GM19240 (cell line): ENCODE data around the gene UPF3A.
"Not testable (repeated sequence)": the region's sequence is repeated elsewhere in the genome, so short reads cannot be mapped to it uniquely, and the experiment has no call there.

Experiments
- DNase-seq: peaks from one replicate; pipeline ENCODE4 v3.0.0; 2011; ENCODE audit warnings: low spot score; ENCODE audit not compliant: insufficient read length

UPF3A gene

DNA sequence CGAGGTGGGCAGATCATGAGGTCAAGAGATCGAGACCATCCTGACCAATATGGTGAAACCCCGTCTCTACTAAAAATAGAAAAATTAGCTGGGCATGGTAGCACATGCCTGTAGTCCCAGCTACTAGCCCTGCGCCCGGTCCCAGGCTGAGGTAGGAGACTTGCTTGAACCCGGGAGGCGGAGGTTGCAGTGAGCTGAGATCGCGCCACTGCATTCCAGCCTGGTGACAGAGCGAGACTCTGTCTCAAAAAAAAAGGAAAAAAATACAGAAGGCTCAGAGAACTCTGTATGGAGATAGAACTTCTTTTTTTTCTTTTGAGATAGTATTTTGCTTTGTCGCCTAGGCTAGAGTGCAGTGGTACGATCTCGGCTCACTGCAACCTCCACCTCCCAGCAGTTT lies 17.1 kb upstream of the UPF3A start:
- DNase-seq: not testable (repeated sequence)

DNA sequence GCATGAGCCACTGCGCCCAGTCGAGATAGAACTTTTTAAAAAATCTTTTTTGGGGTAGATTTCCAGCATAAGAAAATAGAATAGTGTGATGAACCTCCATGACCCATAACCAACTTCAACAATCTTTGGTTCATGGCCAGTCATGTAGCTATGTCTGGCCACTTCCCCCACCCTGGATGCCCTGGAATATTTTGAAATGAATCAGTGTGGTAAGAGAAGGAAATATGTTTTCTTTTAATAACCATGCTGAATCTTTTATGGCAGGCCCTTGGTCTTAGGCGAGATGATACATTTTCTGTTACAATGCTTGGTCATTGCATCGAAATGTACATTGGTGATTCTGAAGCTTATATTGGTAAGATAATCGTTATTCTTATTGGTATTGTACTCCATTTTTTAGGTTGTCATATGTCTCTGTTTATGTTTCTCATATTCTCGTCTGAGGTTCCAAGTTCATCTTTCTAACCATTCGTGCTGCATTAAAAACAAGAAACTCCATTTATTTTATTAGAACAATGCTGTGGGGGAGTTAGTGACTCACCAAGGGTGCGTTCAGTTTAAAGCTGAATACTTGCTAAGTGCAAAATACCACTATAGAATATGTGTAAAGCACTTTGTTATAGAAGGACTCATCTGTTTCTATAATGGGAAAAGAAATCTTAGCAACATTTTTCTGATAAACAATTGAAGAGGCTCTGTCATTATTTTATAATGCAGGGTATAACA lies 16.4 kb upstream of the UPF3A start:
- no peak for DNase-seq

DNA sequence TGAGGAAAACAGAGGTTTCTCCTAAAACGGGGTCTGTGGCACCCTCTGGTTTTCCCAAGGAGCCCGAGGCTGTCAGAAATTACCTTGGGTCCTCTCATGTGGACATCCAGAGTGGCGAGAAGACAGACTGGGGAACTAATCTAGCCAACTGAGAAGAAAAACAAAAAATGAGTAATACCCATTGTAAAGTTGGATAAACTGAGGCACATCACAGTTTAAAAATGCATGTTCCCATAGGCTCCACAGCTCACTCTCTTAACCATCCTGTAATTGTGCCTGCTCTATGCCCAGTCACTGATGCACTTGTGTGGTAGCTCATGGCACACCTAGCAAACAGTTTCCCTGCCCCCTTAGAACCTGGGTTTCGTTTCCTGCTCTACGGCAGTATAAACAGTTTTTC lies 15.2 kb upstream of the UPF3A start:
- no peak for DNase-seq

DNA sequence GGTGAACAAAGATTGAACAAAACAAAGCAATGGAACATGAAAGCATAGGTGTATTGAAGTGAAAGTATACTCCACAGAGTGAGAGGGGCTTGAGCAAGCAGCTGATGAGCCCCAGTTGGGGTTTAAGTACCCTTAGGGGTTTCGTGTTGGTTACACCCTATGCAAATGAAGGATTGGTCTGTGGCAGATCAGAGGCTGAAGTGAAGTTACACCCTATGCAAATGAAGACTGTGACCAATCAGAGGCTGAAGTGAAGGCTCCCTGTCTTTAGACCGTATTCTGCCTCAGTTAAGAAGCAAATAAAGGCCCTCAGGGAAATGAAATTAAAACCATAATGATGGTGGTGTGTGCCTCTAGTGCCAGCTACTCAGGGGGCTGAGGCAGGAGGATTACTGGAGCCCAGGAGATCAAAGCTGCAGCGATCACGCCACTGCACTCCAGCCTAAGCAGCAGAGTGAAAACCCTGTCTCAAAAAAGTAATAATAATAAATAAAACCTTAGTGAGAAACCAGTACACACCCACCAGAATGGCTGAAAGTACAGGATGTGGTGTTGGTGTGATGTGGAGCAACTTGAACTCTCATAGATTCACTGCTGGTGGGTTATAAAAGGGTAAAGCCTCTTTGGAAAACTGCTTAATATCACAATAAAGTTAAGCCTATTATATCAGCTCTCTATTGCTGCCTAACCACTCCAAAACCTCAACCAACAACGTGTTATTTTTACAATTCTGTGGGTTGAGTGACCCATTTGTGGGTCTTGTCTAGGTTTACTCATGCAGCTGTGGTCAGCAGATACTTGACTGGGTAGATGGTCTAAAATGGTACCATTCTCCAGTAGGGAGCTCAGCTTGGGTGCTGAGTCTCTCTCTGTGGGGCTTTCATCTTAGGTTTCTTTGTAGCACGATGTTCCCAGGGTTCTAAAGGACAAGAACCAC lies 12.8 kb upstream of the UPF3A start:
- DNase-seq: no peak

DNA sequence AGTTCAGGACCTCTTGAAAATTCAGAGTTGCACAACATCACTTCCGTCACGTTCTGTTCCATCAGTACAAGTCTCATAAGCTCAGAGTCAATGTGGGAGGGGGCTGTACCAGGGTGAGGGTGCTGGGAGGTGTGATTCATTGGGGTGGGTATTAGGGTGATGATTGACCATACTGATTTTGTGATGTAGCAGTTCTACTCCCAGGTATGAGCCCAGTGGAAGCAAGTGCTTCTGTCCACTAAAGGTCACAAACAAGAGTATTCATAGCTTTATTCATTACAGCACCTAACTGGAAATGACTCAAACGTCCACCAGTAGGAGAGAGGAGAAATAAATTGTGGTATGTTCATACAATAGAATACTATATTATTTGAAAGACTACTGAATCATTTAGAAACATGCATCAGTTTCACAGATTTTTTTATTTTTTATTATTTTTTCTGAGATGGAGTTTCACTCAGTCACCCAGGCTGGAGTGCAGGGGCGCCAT lies 12.1 kb upstream of the UPF3A start:
- no peak for DNase-seq

DNA sequence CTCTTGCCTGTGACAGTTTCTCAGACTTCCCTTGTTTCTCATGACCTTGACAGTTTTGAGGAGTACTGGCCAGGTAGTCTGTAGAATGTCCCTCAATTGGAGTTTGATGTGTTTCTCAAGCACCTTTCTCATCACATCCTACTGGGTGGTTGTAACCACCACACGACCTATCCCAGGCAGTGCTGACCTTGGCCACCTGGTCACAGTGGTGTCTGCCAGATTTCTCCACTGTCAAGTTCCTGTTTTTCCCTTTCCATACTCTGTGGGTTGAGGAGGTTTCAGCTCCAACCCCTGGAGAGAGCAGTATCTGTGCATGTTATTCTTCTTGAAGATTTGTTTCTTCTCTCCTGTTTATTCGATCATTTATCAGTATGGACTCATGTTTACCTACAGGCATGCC lies 8.4 kb upstream of the UPF3A start:
- no peak for DNase-seq

DNA sequence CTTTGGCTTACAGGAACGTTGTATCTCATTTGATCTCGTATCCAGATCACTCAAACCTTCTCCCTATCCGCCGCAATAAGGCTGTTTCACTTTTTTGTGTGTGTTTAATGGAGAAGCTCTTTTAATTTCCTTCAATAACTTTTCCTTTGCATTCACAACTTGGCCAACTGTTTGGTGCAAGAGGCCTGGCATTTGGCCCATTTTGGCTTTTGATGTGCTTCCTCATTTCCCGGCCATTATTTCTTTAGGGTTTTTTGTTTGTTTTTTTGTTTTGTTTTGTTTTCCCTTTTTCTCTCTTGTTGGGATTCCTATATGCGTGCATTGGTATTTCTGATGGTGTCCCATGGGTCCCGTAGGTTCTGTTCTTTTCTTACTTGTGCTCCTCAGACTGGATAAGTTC lies 6.1 kb upstream of the UPF3A start:
- DNase-seq: no peak

DNA sequence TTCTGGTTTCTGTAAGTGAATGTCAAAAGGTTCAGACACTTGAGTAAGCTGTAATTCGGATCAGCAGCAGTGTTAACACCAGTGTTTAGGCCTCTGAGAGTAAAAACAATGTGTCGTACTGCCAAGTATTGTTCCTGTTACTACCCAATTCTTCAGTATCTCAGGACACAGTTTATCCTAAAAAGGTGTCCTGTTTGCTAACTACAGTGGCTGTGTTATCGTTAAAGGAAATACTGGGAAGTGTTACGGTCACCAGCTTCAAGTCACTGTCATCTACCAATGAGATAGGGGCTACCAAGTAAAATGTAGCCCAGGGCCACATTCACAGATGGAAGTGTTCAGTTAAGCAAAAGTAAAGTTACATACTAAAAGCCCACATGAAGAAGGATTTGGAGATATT lies 2.3 kb upstream of the UPF3A start:
- no peak for DNase-seq

DNA sequence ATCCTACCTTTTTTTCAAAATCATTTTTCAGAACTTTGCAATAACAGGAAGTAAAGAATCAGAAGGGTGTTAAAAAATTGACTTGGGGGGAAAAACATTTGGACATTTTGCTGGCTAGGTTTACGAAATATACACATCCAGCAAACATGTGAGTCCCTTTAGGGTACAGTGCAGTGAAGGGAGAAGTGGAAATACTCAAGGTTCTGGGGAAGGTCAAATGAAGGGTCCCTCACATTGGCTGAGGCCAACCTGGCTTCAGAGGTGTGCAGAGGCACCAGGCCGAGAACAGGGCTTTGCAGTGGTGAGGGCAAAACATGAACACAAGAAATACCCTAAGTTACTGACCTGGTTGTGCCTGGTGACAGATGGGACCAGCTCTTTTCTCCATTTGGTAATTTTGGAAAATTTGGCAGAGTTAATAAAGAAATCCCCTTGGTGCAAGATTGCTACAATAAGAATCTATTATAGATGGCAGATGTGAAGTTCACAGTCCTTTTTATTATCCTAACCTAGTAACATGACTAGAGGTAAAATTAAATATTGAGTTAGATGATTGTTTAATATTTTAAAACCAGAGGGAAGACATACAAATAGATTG lies 1.5 kb upstream of the UPF3A start:
- no peak for DNase-seq

DNA sequence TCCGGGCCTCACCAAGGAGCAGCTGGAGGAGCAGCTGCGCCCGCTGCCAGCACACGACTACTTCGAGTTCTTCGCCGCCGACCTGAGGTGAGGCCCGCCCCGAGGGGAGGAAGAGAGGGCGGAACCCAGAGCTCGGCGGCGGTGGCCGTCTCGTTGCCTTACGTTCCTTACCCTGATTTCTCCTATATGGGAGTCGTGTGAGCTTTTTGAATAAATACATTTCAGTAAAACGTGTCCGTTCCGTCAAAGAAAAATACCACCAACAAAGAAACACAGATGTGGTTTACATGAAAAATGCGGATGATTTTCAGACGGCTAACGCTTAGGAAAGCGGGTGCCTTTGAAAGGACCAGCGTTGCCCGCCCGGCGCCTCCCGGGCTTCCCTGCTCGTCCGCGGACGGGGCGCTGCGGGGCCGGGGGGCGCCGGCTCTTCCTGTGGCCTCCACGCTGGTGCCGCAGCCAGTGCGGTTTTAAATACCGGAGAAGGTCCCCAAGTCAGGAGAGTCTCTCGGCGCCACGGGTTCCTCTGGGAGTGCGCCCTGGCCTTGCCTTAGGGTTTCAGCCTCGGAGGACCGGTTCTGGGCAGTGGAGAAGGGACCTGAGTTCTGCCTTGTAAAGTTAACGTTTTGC lies 755 bp downstream of the UPF3A start:
- DNase-seq: no peak

DNA sequence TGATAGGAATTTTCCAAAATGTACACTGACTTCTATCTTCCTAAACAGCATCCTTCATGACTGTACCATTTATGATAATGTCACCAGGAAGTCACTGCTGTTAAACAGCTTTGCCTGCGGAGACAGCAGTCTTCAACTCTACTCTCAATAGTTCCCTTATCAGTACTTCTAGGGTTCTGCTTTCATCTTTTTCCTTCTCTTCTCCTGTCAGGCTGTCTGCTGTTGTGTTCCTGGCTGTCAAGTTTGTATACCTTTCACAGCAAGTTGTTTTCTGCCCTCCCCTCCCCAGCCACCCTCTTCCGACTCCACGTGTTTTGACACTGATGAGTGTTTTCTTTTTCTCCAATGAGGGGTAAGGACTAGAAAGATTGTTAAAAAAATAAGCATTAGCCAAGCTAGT lies 2.2 kb downstream of the UPF3A start:
- no peak for DNase-seq

DNA sequence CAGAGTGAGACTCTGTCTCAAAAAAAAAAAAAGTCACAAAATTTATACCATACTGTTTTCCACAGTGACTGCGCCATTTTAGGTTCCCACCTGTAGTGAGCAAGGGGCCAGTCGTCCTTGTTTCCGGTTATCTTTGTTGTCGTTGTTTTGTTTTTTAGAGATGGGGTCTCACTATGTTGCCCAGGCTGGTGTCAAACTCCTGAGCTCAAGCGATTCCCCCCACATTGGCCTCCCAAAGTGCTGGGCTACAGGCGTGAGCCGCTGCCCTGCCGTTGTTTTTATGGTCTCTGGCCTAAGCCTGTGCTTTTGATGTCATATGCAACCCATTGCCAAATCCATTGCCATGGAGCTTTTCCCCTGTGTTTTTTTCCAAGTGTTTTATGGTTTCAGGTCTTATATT lies 3.3 kb downstream of the UPF3A start:
- DNase-seq: no peak

DNA sequence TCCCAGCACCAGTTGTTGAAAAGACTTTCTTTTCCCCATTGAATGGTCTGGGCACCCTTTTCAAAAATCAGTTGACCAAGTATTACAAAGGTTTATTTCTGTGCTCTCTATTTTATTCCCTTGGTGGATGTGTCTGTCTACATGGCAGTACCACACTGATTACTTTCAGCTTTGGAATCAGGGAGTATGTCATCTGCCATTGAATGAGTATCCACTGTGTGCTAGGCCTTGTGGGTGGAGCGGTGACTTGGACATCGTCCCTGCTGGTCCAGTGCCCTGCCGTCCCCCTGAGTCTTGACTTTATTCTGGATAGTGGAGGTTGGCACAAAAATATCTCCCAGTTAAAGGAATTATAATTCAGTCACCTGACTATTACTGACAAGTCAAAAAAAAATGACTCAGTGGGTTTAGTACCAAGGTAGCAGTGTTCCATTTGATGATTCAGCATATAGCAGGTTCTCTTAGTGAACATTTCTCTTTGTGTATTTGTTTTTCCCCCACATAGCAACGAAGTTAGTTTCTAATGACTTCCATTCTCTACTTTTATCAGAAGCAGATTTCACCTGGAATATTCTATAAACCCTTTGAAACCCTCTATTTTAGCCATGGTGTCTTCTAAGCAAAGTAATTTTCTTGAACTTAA lies 3.9 kb downstream of the UPF3A start:
- DNase-seq: no peak

DNA sequence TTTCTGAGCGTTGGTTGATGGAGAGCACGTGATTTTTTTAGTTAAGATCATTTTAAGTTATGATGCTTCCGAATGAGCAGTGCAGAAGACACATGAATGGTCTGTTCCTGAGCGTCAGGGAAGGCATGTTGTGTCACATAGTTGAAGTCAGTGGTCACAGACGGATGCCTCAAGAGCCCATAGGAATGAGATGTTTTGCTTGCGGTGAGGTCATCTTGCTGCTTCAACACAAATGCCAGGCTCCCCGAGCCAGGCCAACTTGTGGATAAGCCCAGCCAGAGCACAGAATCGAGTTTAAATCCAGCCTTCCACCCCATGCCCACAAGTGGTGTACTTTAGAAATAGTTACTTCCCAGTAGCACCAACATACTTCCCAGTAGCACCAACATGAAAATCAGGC lies 5.4 kb downstream of the UPF3A start:
- no peak for DNase-seq

DNA sequence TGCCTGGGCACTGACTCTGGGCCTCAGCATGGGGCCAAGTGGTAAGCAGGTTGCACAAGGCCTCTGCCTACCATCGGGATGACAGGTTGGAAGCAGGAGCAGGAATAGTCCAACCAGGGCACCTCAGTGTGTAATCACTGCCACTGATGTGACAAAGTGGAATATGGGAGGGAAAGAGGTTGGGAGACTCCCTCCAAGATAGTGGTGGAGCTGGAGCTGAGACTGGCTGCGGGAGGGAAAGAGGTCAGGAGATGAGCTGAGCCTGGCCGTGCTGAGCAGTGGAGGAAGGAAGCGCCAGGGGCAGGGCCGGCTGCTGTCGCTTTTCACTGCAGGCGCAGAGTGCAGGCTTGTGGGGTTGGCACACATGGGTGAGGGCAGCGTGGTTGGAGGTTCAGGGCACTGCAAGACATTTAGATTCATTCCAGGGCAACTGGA lies 6.8 kb downstream of the UPF3A start:
- DNase-seq: no peak

DNA sequence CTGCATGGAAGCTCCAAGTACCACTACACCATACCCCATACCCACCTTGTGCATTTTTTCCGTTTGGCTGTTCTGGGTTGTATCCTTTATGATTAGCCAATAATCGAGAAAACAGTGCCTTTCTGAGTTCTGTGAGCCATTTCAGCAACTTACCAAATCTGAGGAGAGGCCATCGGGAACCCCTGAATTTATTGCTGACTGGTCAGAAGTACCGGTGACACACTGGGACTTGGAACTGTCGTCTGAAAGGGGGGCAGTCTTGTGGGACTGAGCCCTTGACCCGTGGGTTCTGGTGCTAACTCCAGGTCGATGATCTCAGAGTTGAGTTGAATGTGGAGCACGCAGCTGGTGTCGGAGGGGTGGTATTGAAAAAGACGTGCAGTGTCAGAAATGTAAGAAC lies 15.0 kb downstream of the UPF3A start:
- DNase-seq: no peak

DNA sequence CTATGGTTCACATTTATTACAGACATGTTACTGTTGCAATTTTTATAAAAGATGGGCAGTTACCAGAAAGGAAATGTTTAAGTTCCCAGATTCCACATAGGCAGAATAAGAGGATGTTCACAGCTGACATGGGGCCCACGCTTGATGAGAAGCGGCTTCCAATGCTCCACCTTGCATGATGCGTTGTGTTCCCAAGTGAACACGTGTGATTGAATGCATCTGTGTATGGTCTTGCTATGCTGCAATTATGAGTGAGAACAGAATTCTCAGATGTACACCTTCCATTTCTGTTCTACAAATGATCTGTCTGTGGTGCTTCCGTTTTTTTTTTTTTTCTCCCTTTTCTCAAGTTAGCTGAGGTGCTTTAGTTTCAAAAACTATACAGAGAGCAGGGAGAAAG lies 15.5 kb downstream of the UPF3A start:
- DNase-seq: no peak

DNA sequence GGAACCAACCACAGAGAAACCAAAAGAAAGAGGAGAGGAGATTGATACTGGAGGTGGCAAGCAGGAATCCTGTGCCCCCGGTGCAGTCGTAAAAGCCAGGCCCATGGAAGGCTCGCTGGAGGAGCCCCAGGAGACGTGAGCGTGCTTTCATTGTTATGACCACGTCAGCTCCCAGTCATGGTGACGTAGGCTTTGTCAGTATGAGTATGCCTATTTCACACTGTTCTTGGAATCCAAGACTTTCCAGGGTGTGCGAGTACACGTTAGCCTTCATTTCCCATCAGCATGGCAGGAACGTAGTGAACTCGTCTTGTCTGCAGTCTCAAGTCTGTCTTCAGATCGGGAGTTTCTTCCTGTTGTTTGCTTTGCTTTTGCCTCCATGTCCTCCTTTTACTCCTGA lies 17.5 kb downstream of the UPF3A start:
- no peak for DNase-seq

DNA sequence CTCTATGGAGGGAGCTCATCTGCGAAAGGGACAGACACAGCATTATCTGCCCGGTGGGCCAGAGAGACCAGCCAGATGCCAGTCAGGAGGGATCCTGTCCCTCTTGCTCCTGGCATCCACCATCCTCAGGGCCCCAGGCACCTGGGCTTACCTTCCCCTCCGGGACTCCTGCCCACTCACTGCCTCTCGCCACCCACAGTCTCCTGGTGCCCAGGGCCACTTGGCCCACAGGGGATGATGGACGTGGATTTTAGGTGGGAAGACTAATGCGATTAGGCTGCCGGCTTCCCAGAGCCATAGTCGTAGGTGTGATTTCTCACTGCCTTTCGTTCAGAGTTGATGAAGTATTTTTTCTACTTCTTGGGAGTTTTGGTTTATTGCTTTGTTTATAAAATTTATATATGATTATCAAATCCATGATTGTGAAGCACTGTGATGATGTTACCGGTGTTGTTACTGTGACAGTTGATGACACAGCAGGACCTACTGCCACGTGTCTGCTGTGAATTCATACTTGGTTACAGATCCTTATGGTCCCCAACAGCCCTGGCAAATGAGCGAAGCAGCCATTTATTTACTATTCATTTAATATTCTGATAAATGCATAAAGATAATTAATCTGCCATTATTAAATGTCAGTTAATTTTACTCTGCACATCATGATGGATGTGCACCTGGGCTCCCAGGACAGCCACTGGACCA lies 18.4 kb downstream of the UPF3A start:
- DNase-seq: no peak

DNA sequence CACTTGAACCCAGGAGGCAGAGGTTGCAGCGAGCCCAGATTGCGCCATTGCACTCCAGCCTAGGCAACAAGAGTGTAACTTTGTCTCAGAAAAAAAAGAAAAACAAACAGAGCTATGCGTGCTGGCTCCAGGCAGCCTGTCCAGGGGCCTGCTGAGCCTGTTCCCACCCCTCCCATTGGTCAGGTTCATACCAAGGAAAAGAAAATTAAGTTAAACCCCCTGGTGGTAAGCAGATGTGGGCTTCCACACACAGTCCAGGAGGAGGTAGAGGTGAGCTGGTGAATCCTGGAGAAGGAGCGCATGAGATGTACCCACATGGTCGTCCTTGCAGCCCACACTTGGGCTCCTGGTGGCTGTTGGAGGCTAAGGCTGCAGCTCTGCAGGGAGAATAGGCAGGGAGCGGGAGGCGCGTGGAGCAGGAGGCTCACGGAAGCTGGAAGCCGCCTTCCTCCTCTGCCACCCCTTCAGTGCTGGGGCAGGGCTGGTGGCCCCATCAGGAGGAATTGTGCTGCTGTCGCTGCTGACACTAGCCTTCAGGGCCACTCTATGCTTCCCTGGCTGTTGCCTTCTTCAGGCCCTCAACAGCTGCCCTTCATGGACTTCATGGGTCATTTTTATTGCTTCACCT lies 22.4 kb downstream of the UPF3A start:
- no peak for DNase-seq
